HG02759 (cell line): ENCODE data around the gene NFXL1.
"Not testable (repeated sequence)": the region's sequence is repeated elsewhere in the genome, so short reads cannot be mapped to it uniquely, and the experiment has no call there.

Experiments
- ATAC-seq: cut with Tn5 transposase; IDR thresholded peaks from one replicate; pipeline ENCODE4 v1.9.1; 2021; ENCODE audit warnings: mild to moderate bottlenecking, moderate library complexity; ENCODE audit not compliant: unreplicated experiment

Gene NFXL1

DNA sequence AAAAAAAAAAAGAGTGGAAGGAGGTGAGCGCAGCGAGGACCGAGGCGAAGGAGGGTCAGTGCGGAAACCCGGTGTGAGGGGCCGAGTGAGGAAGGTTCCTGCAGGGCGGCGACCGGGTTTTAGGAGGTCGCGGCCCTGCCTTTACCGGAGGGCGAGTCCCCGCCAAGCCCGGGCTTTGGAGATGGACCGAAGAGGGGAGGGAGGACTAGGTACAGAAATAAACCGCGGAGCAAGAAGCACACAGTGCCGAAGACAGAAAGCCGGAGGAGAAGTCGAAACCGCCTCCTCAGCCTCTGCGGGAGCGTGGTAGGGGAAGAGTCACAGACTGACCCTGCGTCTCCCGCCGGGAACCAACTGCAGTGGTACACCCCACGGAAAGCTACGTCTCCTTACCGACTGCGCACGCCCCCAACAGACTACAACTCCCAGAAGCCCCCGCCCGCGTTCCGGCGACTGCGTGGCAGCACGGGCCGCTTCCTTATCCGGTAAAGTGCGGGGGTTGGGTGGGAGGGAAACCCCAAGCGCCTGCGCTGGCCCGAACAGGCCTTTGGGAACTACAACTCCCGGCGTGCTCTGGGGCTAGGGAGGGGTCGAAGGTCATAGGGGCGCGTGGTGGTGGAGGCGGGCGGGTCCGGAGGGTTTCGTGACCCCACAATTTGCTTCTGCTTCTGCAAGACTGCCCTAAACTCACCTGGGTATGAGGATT is at the start of gene NFXL1:
Gene NFXL1, minus strand, starts transcription at position 364 of the 706 bp plus-strand sequence. CDS start 380 bp downstream, outside the sequence.
- ATAC-seq = peak; percentile 97

DNA sequence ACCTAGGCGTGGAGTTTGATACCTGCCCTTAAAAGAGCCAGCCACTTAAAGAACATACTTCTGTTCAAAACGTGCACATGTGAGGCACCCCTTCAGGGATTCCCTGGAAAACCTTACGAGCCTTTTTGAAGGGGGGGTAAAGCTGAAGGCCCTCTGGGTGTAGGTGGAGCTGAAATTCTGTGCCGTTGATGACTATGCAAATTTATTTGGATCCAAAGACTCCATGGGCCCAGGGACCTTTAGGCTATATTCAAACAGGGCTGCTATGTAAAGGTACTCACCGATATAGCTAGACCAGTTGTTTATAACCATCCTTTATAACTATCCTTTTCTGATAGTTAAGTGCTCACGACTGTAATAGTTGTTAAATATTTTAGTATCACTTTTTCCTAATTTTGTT is 40.3 kb upstream of the NFXL1 start:
- no peak for ATAC-seq

DNA sequence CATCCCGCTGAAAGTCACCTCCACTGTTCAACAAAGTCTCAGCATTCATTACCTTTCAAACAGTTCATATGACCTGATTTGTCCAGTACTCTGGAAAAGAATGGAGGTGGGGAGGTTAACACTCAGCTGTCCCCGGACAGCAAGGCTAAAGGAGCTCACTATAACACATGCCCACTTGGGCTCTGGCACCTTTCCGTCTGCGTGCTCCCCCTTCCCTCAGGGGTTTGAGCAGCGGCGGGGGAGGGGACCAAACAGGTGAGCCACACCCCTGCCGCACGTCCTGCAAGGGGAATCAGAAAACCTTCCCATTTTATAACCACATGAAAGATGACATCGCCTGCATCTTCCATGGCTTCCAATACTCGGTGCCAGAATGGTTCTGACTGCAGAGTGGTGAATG is 39.9 kb upstream of the NFXL1 start:
- no peak for ATAC-seq

DNA sequence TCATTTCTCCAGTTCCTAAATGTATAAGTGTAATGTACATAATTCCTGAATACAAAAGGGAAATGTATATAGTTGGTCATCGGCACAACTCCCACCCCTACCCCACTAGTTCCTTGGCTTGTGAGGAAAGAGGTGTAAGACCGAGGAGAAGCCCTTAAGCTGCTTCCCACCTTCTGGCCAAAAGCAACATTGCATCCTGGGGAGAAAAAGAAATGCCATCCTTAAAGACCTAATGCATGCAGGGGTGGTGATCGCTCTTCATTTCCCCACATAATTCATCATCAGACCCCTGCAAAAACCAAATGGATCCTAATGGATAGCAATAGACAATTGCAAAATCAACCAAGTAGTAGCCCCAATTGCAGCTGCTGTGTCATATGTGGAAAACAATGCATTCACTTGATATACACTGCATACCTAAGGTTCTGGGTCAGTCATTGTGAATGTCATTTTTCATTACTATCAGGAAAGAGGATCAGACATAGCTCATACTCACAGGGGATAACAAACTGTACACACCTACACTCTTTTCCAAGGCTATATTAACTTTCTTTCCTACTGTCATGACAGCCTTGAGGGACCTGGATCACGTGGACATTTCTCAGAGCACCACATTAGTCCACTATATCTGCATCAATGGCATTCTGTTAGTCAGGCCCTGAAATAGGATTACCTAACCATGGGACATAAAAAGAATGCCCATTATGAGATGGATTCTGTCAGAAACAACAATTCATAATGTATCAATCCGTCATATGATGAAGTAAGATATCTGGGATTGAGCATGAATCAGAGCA is 31.7 kb upstream of the NFXL1 start:
- no peak for ATAC-seq

DNA sequence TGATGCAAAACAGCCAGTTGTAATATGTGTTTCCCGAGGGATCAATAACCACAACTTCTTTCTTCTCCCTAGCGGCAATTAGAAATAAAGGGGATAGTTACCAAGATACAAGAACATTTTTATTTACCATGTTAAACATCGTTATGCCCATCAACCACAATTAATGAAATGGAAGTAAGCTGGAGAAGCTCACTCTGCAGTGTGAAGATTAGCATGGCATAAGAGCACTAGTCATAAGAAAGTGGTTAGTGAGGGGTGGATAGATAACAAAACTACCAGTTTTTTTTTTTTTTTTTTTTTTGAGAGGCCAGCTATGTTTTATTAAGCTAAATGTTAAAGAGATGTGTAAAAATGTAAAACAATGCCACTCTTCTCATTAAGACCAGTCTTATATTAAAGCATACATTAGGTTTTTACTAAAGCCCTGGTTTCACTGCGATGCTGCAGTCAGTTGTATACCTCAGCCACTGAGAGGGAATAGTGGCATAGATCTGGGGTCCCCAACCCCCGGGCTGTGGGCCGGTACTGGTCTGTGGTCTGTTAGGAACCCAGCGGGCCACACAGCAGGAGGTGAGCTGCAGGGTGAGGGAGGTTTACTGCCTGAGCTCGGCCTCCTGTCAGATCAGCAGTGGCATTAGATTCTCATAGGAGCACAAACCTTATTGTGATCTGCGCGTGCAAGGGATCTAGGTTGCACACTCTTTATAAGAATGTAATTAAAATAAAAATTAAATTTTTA is 27.9 kb upstream of the NFXL1 start:
- ATAC-seq = no peak

DNA sequence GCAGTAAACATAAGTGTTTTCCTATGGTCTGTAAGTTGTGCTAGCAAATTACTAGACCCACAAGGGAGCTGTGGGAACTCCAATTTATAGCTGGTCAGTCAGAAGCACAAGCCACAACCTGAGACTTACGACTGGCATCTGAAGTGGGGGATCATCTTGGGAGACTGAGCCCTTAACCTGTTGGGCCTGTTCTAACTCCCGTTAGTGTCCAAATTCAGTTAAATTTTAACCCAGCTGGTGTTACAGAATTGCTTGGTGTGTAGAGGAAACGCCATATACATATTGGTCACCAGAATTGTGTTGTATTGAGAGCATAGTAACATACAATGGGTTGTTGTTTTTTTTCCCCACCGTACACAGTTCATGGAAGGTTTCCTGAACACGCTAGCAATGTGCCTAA is 25.1 kb upstream of the NFXL1 start:
- ATAC-seq = no peak

DNA sequence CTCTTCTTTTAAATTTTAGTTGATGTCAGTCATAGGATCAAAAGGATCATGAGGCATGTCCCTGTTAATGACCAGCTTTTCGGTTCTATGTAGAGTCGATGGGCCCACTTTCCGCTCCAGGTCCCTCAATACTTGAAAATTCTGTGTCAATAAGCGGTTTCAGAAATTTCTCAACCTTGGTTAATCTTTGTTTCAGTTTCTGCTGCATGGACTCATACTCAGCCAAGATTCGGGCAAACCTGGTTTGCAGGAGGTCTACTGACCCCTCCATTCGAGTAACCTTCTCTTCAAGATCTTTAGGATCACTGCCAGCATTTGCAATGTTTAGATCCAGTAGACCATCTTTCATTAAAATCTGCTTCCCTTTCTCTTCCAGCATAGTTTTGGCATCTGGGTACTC is 22.0 kb upstream of the NFXL1 start:
- no peak for ATAC-seq

DNA sequence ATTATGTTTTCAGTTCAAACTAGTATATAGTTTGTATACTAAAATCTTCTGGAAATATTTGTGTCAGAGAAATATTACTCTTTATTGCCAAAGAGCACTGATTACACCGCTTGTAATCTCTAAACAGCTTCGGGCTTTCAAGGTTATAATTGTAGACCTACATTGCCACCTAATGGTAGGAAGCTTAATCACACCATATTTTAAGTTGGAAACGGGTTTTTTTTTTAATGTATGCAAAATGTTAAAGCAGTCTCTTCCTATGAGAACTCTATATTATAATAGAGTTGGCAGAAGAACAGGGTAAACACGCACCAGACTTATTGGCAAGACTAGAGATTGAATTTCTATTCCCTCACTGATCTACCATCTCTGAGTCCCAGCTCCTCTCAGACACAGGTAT is 19.5 kb upstream of the NFXL1 start:
- ATAC-seq = peak; percentile 55

DNA sequence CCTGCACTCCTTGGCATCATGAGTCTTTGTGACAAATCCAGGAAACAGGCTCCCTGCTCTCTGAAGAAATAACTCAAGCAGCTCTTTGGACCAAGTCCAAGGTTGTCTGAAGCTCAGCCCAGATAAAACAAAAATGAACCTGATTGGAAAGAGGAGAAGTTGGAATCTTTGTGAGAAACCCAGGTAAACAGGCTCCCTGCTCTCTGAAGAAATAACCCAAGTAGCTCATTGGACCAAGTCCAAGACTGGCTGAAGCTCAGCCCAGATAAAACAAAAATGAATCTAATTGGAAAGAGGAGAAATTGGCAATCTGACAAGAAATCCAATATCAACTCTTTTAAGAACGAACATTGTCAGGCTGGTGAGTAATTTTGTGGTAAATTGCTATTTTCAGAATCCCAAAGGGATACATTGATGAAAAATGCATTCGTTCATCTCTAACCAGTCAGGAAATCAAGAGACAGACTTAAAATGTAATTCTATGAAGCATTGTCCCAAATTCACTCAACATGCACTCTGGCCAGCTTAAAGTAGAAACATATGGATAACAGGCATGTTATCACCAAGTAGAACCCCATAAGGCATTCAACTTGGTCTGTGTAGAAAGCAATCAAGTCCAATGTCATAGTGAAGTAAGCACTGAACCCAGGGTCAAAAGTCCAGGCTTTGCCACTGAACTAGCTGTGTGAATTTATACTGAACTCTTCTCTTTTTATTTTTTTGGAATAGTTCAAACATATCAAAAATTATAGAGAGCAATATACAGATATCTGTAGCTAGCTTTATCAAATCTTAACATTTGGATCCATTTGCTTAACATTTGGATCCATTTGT is 16.8 kb upstream of the NFXL1 start:
- no peak for ATAC-seq

DNA sequence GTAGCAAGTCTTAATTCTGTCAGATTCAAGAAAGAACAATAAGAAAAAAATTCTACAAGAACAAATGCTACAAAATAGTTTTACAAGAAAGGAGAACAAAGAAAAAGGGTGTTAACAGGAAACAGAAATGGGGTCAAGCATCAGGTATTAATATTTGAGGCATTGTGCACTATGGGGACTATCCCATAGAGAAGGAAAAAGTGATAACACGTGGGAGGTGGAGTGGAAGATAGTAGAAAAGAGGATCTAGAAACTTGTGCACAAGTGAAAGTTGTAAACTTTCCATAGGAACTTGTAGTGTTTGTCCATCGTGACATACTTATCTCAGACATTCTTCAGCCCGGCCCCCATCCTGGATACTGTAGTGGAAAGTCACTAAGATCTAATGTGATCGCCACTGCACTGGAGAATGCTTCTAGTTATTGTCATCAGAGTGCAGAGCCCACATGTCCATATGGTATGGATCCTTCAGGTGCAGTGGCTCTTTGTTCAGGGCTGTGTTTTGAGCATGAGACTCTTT is 15.4 kb upstream of the NFXL1 start:
- no peak for ATAC-seq

DNA sequence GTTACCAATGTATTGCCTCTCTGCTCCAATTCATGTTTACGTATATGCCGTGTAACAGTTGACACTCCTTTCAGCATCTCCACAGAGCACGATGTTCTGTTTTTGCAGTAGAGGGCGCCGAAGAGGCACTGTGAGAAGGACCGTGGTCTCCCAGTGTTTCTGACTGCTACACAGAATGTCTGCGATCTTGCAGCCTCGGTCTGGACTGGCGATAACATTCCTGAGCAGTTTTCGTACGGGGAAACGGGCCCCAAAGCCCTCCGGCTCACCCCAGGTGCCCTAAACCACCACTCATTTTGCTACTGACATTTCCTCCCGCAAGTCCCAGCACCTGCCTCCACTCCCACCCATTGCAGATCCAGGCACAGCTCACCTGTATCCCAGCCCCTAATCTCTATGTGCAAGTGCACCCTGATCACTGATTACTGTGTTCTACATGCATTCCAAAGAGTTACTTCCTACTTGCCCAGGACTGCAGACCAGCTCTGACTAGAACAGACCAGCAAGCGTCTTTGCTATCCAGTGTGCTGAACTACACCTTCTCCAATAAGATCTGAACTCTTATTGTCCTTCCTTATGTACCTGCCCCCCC is 12.4 kb upstream of the NFXL1 start:
- peak; percentile 95 for ATAC-seq

DNA sequence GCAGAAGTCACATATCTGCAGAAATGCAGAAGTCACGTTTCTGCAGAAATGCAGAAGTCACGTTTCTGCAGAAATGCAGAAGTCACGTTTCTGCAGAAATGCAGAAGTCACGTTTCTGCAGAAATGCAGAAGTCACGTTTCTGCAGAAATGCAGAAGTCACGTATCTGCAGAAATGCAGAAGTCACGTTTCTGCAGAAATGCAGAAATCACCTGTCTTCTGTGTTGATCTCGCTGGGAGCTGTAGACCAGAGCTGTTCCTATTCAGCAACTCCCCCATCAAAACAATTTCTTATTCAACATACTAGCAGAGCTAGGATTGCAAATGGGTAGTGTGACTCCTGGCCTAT is 8.9 kb upstream of the NFXL1 start:
- ATAC-seq = not testable (repeated sequence)

DNA sequence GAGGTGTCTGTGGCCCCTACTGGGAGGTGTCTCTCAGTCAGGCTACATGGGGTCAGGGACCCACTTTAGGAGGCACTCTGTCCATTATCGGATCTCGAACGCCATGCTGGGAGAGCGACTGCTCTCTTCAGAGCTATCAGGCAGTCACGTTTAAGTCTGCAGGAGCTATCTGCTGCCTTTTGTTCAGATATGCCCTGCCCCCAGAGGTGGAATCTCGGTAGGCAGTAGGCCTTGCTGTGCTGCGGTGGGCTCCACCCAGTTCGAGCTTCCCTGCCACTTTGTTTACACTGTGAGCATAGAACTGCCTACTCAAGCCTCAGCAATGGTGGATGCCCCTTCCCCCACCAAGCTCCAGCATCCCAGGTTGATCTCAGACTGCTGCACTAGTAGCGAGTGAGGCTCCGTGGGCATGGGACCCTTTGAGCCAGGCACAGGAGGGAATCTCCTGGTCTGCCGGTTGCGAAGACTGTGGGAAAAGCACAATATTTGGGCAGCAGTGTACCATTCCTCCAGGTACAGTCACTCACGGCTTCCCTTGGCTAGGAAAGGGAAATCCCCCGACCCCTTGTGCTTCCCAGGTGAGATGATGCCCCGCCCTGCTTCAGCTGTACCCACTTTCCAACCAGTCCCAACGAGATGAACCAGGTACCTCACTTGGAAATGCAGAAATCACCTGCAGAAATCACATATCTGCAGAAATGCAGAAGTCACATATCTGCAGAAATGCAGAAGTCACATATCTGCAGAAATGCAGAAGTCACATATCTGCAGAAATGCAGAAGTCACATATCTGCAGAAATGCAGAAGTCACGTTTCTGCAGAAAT is 8.3 kb upstream of the NFXL1 start:
- not testable (repeated sequence) for ATAC-seq

DNA sequence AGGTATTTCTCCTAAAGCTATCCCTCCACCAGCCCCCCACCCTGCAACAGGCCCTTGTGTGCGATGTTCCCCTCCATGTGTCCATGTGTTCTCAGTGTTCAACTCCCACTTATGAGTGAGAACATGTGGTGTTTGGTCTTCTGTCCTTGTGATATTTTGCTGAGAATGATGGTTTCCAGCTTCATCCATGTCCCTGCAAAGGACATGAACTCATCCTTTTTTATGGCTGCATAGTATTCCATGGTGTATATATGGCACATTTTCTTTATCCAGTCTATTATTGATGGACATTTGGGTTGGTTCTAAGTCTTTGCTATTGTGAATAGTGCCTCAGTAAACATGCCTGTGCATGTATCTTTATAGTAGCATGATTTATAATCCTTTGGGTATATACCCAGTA is 2.8 kb upstream of the NFXL1 start:
- ATAC-seq = not testable (repeated sequence)

DNA sequence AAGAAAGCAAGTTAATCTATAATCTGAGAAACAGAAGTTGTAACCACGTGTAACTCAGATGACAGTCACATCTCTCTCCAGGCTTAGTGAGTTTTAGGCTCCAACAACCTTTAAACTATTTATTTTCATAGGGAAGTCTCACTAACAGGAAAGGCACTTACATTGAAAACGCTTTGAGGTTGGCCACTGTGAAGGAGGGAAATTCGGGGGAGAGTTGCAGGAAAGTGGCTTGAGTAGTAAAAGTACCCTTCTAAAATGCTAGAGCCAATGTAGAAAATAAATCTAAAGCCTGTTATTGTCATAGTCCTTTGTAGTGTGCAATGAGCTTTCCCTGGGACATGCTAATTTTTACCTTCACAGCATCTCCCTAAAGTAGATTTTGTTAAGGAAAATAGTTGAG is 995 bp upstream of the NFXL1 start:
- ATAC-seq = no peak

DNA sequence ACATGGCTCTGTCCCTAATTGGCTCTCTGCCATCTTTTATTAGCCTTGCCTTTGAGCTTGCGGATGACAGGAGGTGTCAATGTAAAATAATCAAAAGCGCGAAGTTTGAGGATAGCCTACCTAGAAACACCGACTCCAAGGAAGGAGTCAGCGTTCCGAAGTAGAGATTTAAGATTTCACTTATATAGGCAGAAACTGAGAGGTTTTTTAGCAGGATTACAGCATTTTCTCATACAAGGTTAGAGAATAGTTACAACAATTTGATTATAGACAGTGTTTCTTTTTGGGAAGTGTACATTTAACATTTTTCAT is 499 bp upstream of the NFXL1 start:
- peak; percentile 20 for ATAC-seq

DNA sequence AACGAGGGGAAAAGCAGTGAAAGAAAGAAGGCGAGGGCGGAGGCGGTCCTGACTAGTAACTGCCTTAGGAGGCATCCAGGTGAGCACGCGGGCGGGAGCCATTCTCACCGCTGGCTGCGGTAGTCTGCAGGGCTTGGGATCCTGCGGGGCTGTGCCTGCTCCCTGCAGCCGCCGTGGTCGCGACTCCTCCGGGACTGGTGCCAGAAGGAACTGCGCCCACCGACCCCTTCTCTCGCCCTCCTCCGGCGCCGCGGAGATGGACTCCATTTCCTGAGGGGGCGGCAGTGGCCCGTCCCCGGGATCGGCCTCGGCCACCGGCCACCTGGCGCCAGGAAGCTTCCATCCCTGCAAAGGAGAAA is 543 bp downstream of the NFXL1 start:
- peak; percentile 21 for ATAC-seq

DNA sequence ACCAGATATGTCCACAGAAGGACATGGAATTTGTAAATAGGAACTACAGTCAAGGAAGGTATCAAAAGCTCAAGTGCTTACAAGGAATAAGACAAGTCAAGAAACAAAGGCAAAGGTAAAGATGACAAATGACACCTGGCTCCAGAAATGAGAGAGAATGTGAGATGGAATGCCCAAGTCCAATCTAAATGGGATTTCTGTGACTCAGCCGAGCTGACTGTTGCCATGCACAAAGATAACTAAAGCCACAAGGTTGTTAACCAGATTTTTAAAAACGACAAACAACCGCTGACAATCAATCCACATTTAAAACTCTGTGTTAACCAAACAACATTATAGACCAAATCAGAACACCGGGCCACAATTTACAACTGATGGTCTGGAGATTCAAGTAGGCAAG is 1.1 kb downstream of the NFXL1 start:
- ATAC-seq = no peak

DNA sequence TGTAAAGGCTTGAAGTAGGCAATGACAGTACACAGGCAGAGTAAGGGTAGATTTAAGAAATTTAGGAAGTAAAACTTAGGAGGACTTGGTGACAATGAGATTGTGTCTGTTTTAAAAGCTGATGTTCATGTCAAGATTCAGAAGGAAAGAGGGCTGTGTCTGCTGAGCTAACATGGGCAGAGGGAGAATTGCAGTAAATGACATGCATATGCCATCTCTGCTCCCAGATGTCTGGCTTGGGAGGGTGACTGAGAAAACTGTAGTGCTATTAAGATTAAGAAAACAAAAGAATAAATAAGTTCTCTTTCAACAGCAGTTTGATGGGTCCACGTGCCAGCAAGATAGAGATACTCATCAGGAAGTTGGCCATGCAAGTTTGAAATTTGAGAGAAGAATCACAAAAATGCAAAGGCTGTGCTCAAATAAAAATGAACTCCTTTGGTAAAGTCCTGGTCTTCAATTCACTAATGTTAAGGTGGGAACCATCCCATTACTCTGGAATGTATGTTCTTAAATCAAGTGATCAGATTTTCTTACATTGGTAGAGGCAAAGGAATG is 7.2 kb downstream of the NFXL1 start:
- ATAC-seq = no peak
